ENCODE results near the gene DMD.

GRCh38 chrX:31590581-31591114, 1620.7 kb downstream of the DMD start:
- TF ChIP-seq, protein P1, sequence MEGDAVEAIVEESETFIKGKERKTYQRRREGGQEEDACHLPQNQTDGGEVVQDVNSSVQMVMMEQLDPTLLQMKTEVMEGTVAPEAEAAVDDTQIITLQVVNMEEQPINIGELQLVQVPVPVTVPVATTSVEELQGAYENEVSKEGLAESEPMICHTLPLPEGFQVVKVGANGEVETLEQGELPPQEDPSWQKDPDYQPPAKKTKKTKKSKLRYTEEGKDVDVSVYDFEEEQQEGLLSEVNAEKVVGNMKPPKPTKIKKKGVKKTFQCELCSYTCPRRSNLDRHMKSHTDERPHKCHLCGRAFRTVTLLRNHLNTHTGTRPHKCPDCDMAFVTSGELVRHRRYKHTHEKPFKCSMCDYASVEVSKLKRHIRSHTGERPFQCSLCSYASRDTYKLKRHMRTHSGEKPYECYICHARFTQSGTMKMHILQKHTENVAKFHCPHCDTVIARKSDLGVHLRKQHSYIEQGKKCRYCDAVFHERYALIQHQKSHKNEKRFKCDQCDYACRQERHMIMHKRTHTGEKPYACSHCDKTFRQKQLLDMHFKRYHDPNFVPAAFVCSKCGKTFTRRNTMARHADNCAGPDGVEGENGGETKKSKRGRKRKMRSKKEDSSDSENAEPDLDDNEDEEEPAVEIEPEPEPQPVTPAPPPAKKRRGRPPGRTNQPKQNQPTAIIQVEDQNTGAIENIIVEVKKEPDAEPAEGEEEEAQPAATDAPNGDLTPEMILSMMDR (IDR thresholded peaks at IDR 0.05; ENCODE audit: insufficient read depth, low read depth, low read length): no peak
- TF ChIP-seq EZH2 (IDR thresholded peaks at IDR 0.05; ENCODE audit: insufficient read depth, low read length): no peak

Measured in astrocyte (in vitro differentiated cells and primary cell).